NCI-H345 (cell line): Measurements from ENCODE around the gene LAIR1.

ENCODE experiments used
- DNase-seq: peaks from one replicate; lab custom pipeline; 2025; lab: John Stamatoyannopoulos, UW

The LAIR1 gene

GRCh38 chr19:54317108-54317964 is 47.4 kb downstream of the LAIR1 start:
- DNase-seq, result no peak

- DNase-seq, result no peak
Observed at GRCh38 chr19:54316746-54317107, 48.0 kb downstream of the LAIR1 start.

GRCh38 chr19:54315956-54316355 is 48.8 kb downstream of the LAIR1 start:
- DNase-seq, result no peak

GRCh38 chr19:54312436-54313377 is 52.0 kb downstream of the LAIR1 start, which contains the start of gene LILRA5:
Gene LILRA5 (minus strand): TSS chr19:54313166. CDS start chr19:54313019, 147 bp downstream.
- no peak for DNase-seq

- DNase-seq, result no peak
Observed at GRCh38 chr19:54312011-54312410, 52.7 kb downstream of the LAIR1 start.

GRCh38 chr19:54311486-54311885 is 53.2 kb downstream of the LAIR1 start:
- no peak for DNase-seq

GRCh38 chr19:54310543-54310942 is 54.2 kb downstream of the LAIR1 start:
- no peak for DNase-seq

- DNase-seq, result no peak
Observed at GRCh38 chr19:54309811-54310210, 54.9 kb downstream of the LAIR1 start.

- DNase-seq, result no peak
Observed at GRCh38 chr19:54307389-54308020, 57.2 kb downstream of the LAIR1 start.

- DNase-seq, result no peak
Observed at GRCh38 chr19:54305141-54305540, 59.6 kb downstream of the LAIR1 start.

- no peak for DNase-seq
Observed at GRCh38 chr19:54302257-54302656, 62.5 kb downstream of the LAIR1 start.
